HepG2 (cell line): ENCODE measurements around the gene VPS54. TPM values are rescaled to one million over a fixed set of nuclear protein-coding genes. Genes with fewer than 3 reads are reported as not detected.

Experiments
- ARID5B ChIP-seq: IDR thresholded peaks from 2 replicates; pipeline ENCODE4 v1.4.0; 2020; ENCODE audit warnings: mild to moderate bottlenecking, missing genetic modification reagents
- DMAP1 ChIP-seq: IDR thresholded peaks from 2 replicates; pipeline ENCODE4 v1.6.1; 2016
- DNMT1 ChIP-seq: sonication (generic); formaldehyde crosslinking; IDR thresholded peaks from 2 replicates; pipeline ENCODE4 v1.5.1; 2020; ENCODE audit warnings: mild to moderate bottlenecking, missing genetic modification reagents
- DNMT3B ChIP-seq: conservative IDR thresholded peaks from 2 replicates; pipeline ENCODE4 v1.6.1; 2016; ENCODE audit warnings: missing biosample characterization, control low read depth
- EED ChIP-seq: sonication (generic); formaldehyde crosslinking; IDR thresholded peaks from 2 replicates; pipeline ENCODE4 v1.5.0; 2020; ENCODE audit warnings: mild to moderate bottlenecking, missing genetic modification reagents
- FOXO1 ChIP-seq: sonication (generic); formaldehyde crosslinking; IDR thresholded peaks from 2 replicates; pipeline ENCODE4 v1.4.0; 2020; ENCODE audit warnings: missing genetic modification reagents
- IRF2 ChIP-seq: IDR thresholded peaks from 2 replicates; pipeline ENCODE4 v1.6.1; 2018; ENCODE audit warnings: missing genetic modification reagents, missing compliant biosample characterization
- IRX3 ChIP-seq: sonication (generic); formaldehyde crosslinking; IDR thresholded peaks from 2 replicates; pipeline ENCODE4 v1.8.1; 2023; ENCODE audit warnings: mild to moderate bottlenecking, low read depth, missing genetic modification reagents, borderline replicate concordance
- MED1 ChIP-seq: sonication (generic); formaldehyde crosslinking; IDR thresholded peaks from 2 replicates; pipeline ENCODE4 v1.4.0; 2020; ENCODE audit warnings: missing genetic modification reagents
- MIER2 ChIP-seq: IDR thresholded peaks from 2 replicates; pipeline ENCODE4 v1.6.1; 2016; ENCODE audit warnings: missing biosample characterization, missing genetic modification reagents
- PBX2 ChIP-seq: IDR thresholded peaks from 2 replicates; pipeline ENCODE4 v1.6.1; 2016; ENCODE audit warnings: control low read depth
- POLR2G ChIP-seq: fragments of 200-400 bp; formaldehyde crosslinking; IDR thresholded peaks from 2 replicates; pipeline ENCODE4 v1.6.1; 2018; ENCODE audit warnings: mild to moderate bottlenecking, low read depth, low read length, moderate library complexity
- PPARG ChIP-seq: conservative IDR thresholded peaks from 2 replicates; pipeline ENCODE4 v1.6.1; 2016; ENCODE audit warnings: missing biosample characterization, missing genetic modification reagents
- RFXANK ChIP-seq: IDR thresholded peaks from 2 replicates; pipeline ENCODE4 v1.6.1; 2016
- SCMH1 ChIP-seq: sonication (generic); formaldehyde crosslinking; IDR thresholded peaks from 2 replicates; pipeline ENCODE4 v1.9.0; 2021; ENCODE audit warnings: missing genetic modification reagents, mild to moderate bottlenecking, borderline replicate concordance
- SIX4 ChIP-seq: sonication (generic); formaldehyde crosslinking; IDR thresholded peaks from 2 replicates; pipeline ENCODE4 v1.4.0; 2020; ENCODE audit warnings: missing genetic modification reagents
- TBL1XR1 ChIP-seq: fragments of 150-350 bp; IDR thresholded peaks from 2 replicates; pipeline ENCODE4 v1.6.1; 2014; ENCODE audit warnings: borderline replicate concordance, low read length; ENCODE audit not compliant: partially characterized antibody
- TEAD3 ChIP-seq: optimal IDR thresholded peaks from 2 replicates; pipeline ENCODE3; 2016; ENCODE audit warnings: borderline replicate concordance
- TGIF2 ChIP-seq: IDR thresholded peaks from 2 replicates; pipeline ENCODE4 v1.6.1; 2016; ENCODE audit warnings: control low read depth, missing compliant biosample characterization
- YY1 ChIP-seq: IDR thresholded peaks from 2 replicates; pipeline ENCODE4 v1.6.1; 2011; ENCODE audit warnings: low read length, low read depth, moderate library complexity, mild to moderate bottlenecking; ENCODE audit not compliant: insufficient read depth, insufficient replicate concordance
- ZNF326 ChIP-seq: sonication (generic); formaldehyde crosslinking; IDR thresholded peaks from 2 replicates; pipeline ENCODE4 v1.4.0; 2020; ENCODE audit warnings: missing genetic modification reagents, borderline replicate concordance
- ZNF333 ChIP-seq: sonication (generic); formaldehyde crosslinking; IDR thresholded peaks from 2 replicates; pipeline ENCODE4 v1.4.0; 2020; ENCODE audit warnings: mild to moderate bottlenecking, missing genetic modification reagents, borderline replicate concordance
- ZNF350 ChIP-seq: sonication (generic); formaldehyde crosslinking; IDR thresholded peaks from 2 replicates; pipeline ENCODE4 v1.4.0; 2020; ENCODE audit warnings: mild to moderate bottlenecking, low read depth, missing genetic modification reagents, borderline replicate concordance
- ZNF510 ChIP-seq: sonication (generic); formaldehyde crosslinking; IDR thresholded peaks from 2 replicates; pipeline ENCODE4 v1.4.0; 2020; ENCODE audit warnings: low read depth, mild to moderate bottlenecking, missing genetic modification reagents
- ZNF557 ChIP-seq: sonication (generic); formaldehyde crosslinking; IDR thresholded peaks from 2 replicates; pipeline ENCODE4 v1.4.0; 2020; ENCODE audit warnings: missing genetic modification reagents
- ZNF816 ChIP-seq: sonication (generic); formaldehyde crosslinking; IDR thresholded peaks from 2 replicates; pipeline ENCODE4 v1.8.0; 2022; ENCODE audit warnings: missing genetic modification reagents, mild to moderate bottlenecking, borderline replicate concordance
- ZSCAN31 ChIP-seq: sonication (generic); formaldehyde crosslinking; IDR thresholded peaks from 2 replicates; pipeline ENCODE4 v1.5.0; 2020; ENCODE audit warnings: low read depth, mild to moderate bottlenecking, missing genetic modification reagents
- polyA plus RNA-seq, 8 experiments: library from polyadenylated mRNA; depleted of rRNA in 3 of 8; stranded (reverse) in 7 of 8; unstranded in 1 of 8; fragments of >200 nt; fragmentation: Illumina TruSeq in 4 of 8; extraction: Trizol in 4 of 8; gene quantifications; 2 replicates each; pipeline versions ENCODE4 v1.2.1 to v1.2.3, GENCODE V29; 2011 to 2016; ENCODE audit warnings: low read depth in 4 of 8, missing spikeins in 1 of 8, mixed read lengths in 1 of 8; ENCODE audit not compliant: insufficient read depth in 1 of 8
- total RNA-seq, 5 experiments: library from RNA; depleted of rRNA; stranded (reverse); fragments of >200 nt; fragmentation: Illumina TruSeq; extraction: Trizol; gene quantifications; 2 replicates each; pipeline ENCODE4 v1.2.3, GENCODE V29; 2016; ENCODE audit warnings: low read depth in 1 of 5

Gene VPS54
- total and polyA plus RNA-seq, 2 of the 13 experiments (the other 11 are each of a cell fraction or from before 2014, with no cell fraction given) = 64.7 to 77.5 TPM

- TF ChIP-seq PBX2 (CRISPR knock-in tag) (no peak), TEAD3 (CRISPR knock-in tag) (no peak), MED1 (CRISPR knock-in tag) (peak; percentile 85), ZNF326 (CRISPR knock-in tag) (no peak), EED (CRISPR knock-in tag) (no peak), RFXANK (CRISPR knock-in tag) (0 out of 2 replicates have a peak, but pooled peaks have one; percentile 15), ARID5B (CRISPR knock-in tag) (peak; percentile 92), POLR2G (no peak), SCMH1 (CRISPR knock-in tag) (no peak), YY1 (peak; percentile 49), TGIF2 (CRISPR knock-in tag) (peak; percentile 74; the same call in 1 of the 2 replicates), DNMT3B (CRISPR knock-in tag) (peak; percentile 23; the same call in 1 of the 2 replicates), ZNF816 (no peak), ZNF350 (0 out of 2 replicates have a peak, but pooled peaks have one; percentile 36), ZNF333 (peak; percentile 41; the same call in 1 of the 2 replicates), MIER2 (CRISPR knock-in tag) (no peak), TBL1XR1 (no peak), SIX4 (CRISPR knock-in tag) (peak; percentile 72; the same call in 1 of the 2 replicates), ZNF510 (0 out of 2 replicates have a peak, but pooled peaks have one; percentile 14), IRX3 (CRISPR knock-in tag) (no peak), FOXO1 (CRISPR knock-in tag) (peak; percentile 52; the same call in 1 of the 2 replicates), DNMT1 (CRISPR knock-in tag) (no peak), ZNF557 (CRISPR knock-in tag) (peak; percentile 57; the same call in 1 of the 2 replicates), DMAP1 (CRISPR knock-in tag) (peak; percentile 69; the same call in 1 of the 2 replicates), PPARG (CRISPR knock-in tag) (0 out of 2 replicates have a peak, but pooled peaks have one; percentile 64), ZSCAN31 (CRISPR knock-in tag) (0 out of 2 replicates have a peak, but pooled peaks have one; percentile 11), IRF2 (CRISPR knock-in tag) (peak; percentile 51; the same call in 1 of the 2 replicates)
Observed at GRCh38 chr2:63842149-63843061, 176.8 kb downstream of the VPS54 start (continued).
